Measurements from ENCODE around the gene RPL5.

Gene RPL5

DNA sequence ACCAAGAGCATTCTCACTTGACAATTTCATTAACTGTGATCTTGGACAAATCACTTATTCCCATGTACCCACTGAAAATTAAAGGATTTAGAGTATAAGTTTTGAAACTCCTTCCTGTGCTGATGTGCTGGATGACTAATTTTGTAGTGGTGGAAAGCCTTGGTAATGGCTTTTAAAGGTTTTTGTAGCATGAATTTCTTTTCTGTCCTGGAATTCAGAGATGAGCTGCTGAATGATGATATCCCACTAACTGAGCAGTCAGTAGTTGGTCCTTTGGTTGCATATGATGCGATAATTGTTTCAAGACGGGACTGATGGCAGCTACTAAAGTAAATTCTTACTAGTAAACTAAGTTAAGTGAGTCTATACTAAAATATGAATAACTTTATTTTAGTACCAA lies 5.2 kb downstream of the RPL5 start:
- H3K9me3 ChIP-seq (replicated peaks in 1 of 2; ENCODE audit: control insufficient read depth in 2 of 2, insufficient read depth in 1 of 2, low read depth in 1 of 2, low read length in 2 of 2): no peaks in the 10 kb centered on the region
- no peak overlapping the region for H2BK5ac ChIP-seq (ENCODE audit: low read length)
- H2AFZ ChIP-seq (ENCODE audit: low read length): no peak overlapping the region
- no peak overlapping the region for H2BK12ac ChIP-seq (ENCODE audit: low read length)
- H3K27me3 ChIP-seq (ENCODE audit: control insufficient read depth in 3 of 3, insufficient read depth in 3 of 3, low read depth in 1 of 3, low read length in 3 of 3): no peaks in the 10 kb centered on the region
- H3K4me3 ChIP-seq (ENCODE audit: low read length in 2 of 2): no peak overlapping the region
- H3K79me1 ChIP-seq (ENCODE audit: low read depth, low read length): no peaks in the 10 kb centered on the region
- H3K4ac ChIP-seq (ENCODE audit: low read length): no peak overlapping the region
- H3K18ac ChIP-seq (ENCODE audit: low read length): no peak overlapping the region
- H3K23ac ChIP-seq (ENCODE audit: low read depth, low read length, poor library complexity): no peak overlapping the region
- WGBS, 2 donors (ENCODE audit: extremely low coverage in 2 of 2, insufficient read length in 2 of 2, insufficient replicate concordance in 1 of 2): no CpG with 5 or more reads among the region's 2 CpGs
- DNase-seq (ENCODE audit: low spot score): no peak
- no peak overlapping the region for H3K4me2 ChIP-seq (ENCODE audit: insufficient read depth, low read length, poor library complexity, severe bottlenecking)
- peaks cover 2 to 11% of the 10 kb centered on the region in 2 donors for H3K4me1 ChIP-seq (ENCODE audit: control insufficient read depth in 2 of 2, insufficient read depth in 1 of 2, low read depth in 1 of 2, low read length in 2 of 2)
- no peak overlapping the region for H3K14ac ChIP-seq (ENCODE audit: low read length)
- H2BK120ac ChIP-seq (ENCODE audit: low read depth, low read length): no peak overlapping the region
- H4K91ac ChIP-seq (ENCODE audit: low read depth, low read length, poor library complexity): no peak overlapping the region
- no peak overlapping the region for H3K27ac ChIP-seq (replicated peaks; ENCODE audit: low read length)
- H3K36me3 ChIP-seq (replicated peaks in 1 of 2; ENCODE audit: control insufficient read depth in 2 of 2, insufficient read depth in 2 of 2, low read length in 2 of 2): peaks cover 38 to 91% of the 10 kb centered on the region in 2 donors
- H2AK5ac ChIP-seq (ENCODE audit: low read depth, low read length): no peak overlapping the region
- no peak overlapping the region for H2BK15ac ChIP-seq (ENCODE audit: low read length)
- no peak overlapping the region for H4K8ac ChIP-seq (ENCODE audit: low read depth, low read length)
- no peak overlapping the region for H3K9ac ChIP-seq (ENCODE audit: low read depth, low read length, poor library complexity)

DNA sequence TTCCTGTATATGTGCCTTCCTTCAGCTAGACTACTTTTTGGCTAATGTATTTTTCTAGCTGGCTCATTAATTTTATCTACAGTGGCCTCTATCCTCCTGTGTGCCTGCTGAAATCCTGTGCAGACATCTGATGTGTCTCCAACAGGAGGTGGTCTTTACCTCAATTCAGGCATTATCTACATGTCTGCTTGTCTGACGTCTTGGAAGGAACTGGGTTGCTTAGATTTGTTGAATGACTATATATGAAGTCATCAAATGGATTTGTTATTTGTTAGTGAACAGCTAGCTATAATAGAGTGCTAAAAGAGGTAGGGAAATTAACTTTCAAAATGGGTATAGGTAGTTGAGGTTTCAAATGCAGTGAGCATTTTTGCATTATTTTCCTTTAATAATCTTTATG lies 6.7 kb downstream of the RPL5 start:
- Histone ChIP-seq H3K4me2 (ENCODE audit: insufficient read depth, low read length, poor library complexity, severe bottlenecking) (no peak overlapping the region), H2BK15ac (ENCODE audit: low read length) (no peak overlapping the region)
- no peak for DNase-seq (ENCODE audit: low spot score)

DNA sequence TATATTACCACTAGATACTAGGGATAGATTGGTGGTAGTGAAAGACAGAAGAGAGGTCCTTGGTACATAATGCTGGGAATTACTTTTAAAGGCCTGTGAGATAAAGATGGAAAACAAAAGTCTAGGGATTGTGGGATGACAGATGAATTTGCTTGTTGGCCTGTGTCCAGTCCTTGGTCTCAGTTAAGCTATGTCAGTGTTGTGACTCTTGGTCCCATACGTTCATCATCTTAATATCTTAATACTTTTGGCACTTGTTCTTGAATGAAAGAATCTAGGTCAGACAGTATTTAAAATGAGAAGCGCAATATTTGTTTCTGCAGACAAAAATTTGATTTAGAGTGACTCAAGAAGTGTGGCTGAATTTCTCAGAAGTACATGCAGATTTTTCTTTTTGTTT lies 7.6 kb downstream of the RPL5 start:
- Histone ChIP-seq H3K23ac (ENCODE audit: low read depth, low read length, poor library complexity) (no peak overlapping the region), H3K9me3 (replicated peaks in 1 of 2; ENCODE audit: control insufficient read depth in 2 of 2, insufficient read depth in 1 of 2, low read depth in 1 of 2, low read length in 2 of 2) (no peaks in the 10 kb centered on the region), H2BK120ac (ENCODE audit: low read depth, low read length) (no peak overlapping the region), H3K79me1 (ENCODE audit: low read depth, low read length) (no peaks in the 10 kb centered on the region), H3K4ac (ENCODE audit: low read length) (no peak overlapping the region), H3K4me3 (ENCODE audit: low read length in 2 of 2) (no peak overlapping the region), H3K27ac (replicated peaks; ENCODE audit: low read length) (no peak overlapping the region), H2BK15ac (ENCODE audit: low read length) (no peak overlapping the region), H2AFZ (ENCODE audit: low read length) (no peak overlapping the region), H2AK5ac (ENCODE audit: low read depth, low read length) (no peak overlapping the region), H4K91ac (ENCODE audit: low read depth, low read length, poor library complexity) (no peak overlapping the region), H3K18ac (ENCODE audit: low read length) (no peak overlapping the region), H3K36me3 (replicated peaks in 1 of 2; ENCODE audit: control insufficient read depth in 2 of 2, insufficient read depth in 2 of 2, low read length in 2 of 2) (peaks cover 40 to 100% of the 10 kb centered on the region in 2 donors), H3K4me2 (ENCODE audit: insufficient read depth, low read length, poor library complexity, severe bottlenecking) (no peak overlapping the region), H3K27me3 (ENCODE audit: control insufficient read depth in 3 of 3, insufficient read depth in 3 of 3, low read depth in 1 of 3, low read length in 3 of 3) (no peaks in the 10 kb centered on the region), H3K4me1 (ENCODE audit: control insufficient read depth in 2 of 2, insufficient read depth in 1 of 2, low read depth in 1 of 2, low read length in 2 of 2) (no peaks in the 10 kb centered on the region), H3K14ac (ENCODE audit: low read length) (no peak overlapping the region), H4K8ac (ENCODE audit: low read depth, low read length) (no peak overlapping the region), H2BK12ac (ENCODE audit: low read length) (no peak overlapping the region), H2BK5ac (ENCODE audit: low read length) (no peak overlapping the region), H3K9ac (ENCODE audit: low read depth, low read length, poor library complexity) (no peak overlapping the region)
- no peak for DNase-seq (ENCODE audit: low spot score)
- no CpG with 5 or more reads among the region's 2 CpGs for WGBS, 2 donors (ENCODE audit: extremely low coverage in 2 of 2, insufficient read length in 2 of 2, insufficient replicate concordance in 1 of 2)

More for the DNA sequence above, 6.7 kb downstream of the RPL5 start:
- Histone ChIP-seq H3K27me3 (ENCODE audit: control insufficient read depth in 3 of 3, insufficient read depth in 3 of 3, low read depth in 1 of 3, low read length in 3 of 3) (no peaks in the 10 kb centered on the region), H3K36me3 (replicated peaks in 1 of 2; ENCODE audit: control insufficient read depth in 2 of 2, insufficient read depth in 2 of 2, low read length in 2 of 2) (peaks cover 43 to 100% of the 10 kb centered on the region in 2 donors), H2BK120ac (ENCODE audit: low read depth, low read length) (no peak overlapping the region), H4K91ac (ENCODE audit: low read depth, low read length, poor library complexity) (no peak overlapping the region), H2BK12ac (ENCODE audit: low read length) (no peak overlapping the region), H3K9me3 (replicated peaks in 1 of 2; ENCODE audit: control insufficient read depth in 2 of 2, insufficient read depth in 1 of 2, low read depth in 1 of 2, low read length in 2 of 2) (no peaks in the 10 kb centered on the region), H3K18ac (ENCODE audit: low read length) (no peak overlapping the region), H3K4ac (ENCODE audit: low read length) (no peak overlapping the region), H3K9ac (ENCODE audit: low read depth, low read length, poor library complexity) (no peak overlapping the region), H3K23ac (ENCODE audit: low read depth, low read length, poor library complexity) (no peak overlapping the region), H2BK5ac (ENCODE audit: low read length) (no peak overlapping the region), H3K14ac (ENCODE audit: low read length) (no peak overlapping the region), H3K4me1 (ENCODE audit: control insufficient read depth in 2 of 2, insufficient read depth in 1 of 2, low read depth in 1 of 2, low read length in 2 of 2) (peaks cover 1 to 5% of the 10 kb centered on the region in 2 donors), H4K8ac (ENCODE audit: low read depth, low read length) (no peak overlapping the region), H3K4me3 (ENCODE audit: low read length in 2 of 2) (no peak overlapping the region), H3K27ac (replicated peaks; ENCODE audit: low read length) (no peak overlapping the region), H2AFZ (ENCODE audit: low read length) (no peak overlapping the region), H3K79me1 (ENCODE audit: low read depth, low read length) (no peaks in the 10 kb centered on the region), H2AK5ac (ENCODE audit: low read depth, low read length) (no peak overlapping the region)
- no CpG with 5 or more reads among the region's 1 CpG for WGBS, 2 donors (ENCODE audit: extremely low coverage in 2 of 2, insufficient read length in 2 of 2, insufficient replicate concordance in 1 of 2)

DNA sequence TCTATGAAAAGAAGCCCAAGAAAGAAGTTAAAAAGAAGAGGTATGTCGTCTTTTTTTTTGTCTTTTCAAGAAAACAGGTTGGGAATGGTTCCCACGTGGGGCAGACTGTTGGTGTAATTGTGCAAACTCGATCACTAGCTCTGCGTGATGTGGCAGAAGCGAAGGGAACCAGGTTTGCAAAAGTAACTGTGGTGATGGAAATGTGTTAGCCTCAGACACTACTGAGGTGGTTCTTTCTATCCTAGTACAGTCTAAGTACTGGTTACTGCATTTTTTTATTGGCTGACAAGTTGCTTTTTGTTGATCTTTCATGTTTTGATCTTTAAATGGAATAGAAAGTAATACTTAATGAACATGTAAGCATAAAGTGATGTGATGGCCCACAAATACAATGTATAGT lies 8.8 kb downstream of the RPL5 start:
- H3K4me1 ChIP-seq (ENCODE audit: control insufficient read depth in 2 of 2, insufficient read depth in 1 of 2, low read depth in 1 of 2, low read length in 2 of 2): no peaks in the 10 kb centered on the region
- H2BK120ac ChIP-seq (ENCODE audit: low read depth, low read length): no peak overlapping the region
- no peak overlapping the region for H2AFZ ChIP-seq (ENCODE audit: low read length)
- no peak overlapping the region for H3K4me3 ChIP-seq (ENCODE audit: low read length in 2 of 2)
- H3K23ac ChIP-seq (ENCODE audit: low read depth, low read length, poor library complexity): no peak overlapping the region
- no CpG with 5 or more reads among the region's 5 CpGs for WGBS, 2 donors (ENCODE audit: extremely low coverage in 2 of 2, insufficient read length in 2 of 2, insufficient replicate concordance in 1 of 2)
- H3K4ac ChIP-seq (ENCODE audit: low read length): no peak overlapping the region
- no peak overlapping the region for H2BK15ac ChIP-seq (ENCODE audit: low read length)
- no peak overlapping the region for H3K14ac ChIP-seq (ENCODE audit: low read length)
- H3K18ac ChIP-seq (ENCODE audit: low read length): no peak overlapping the region
- no peaks in the 10 kb centered on the region for H3K79me1 ChIP-seq (ENCODE audit: low read depth, low read length)
- H3K27ac ChIP-seq (replicated peaks; ENCODE audit: low read length): no peak overlapping the region
- no peak overlapping the region for H4K8ac ChIP-seq (ENCODE audit: low read depth, low read length)
- no peak overlapping the region for H3K4me2 ChIP-seq (ENCODE audit: insufficient read depth, low read length, poor library complexity, severe bottlenecking)
- H2BK5ac ChIP-seq (ENCODE audit: low read length): no peak overlapping the region
- H3K9ac ChIP-seq (ENCODE audit: low read depth, low read length, poor library complexity): no peak overlapping the region
- no peak for DNase-seq (ENCODE audit: low spot score)
- H3K9me3 ChIP-seq (replicated peaks in 1 of 2; ENCODE audit: control insufficient read depth in 2 of 2, insufficient read depth in 1 of 2, low read depth in 1 of 2, low read length in 2 of 2): no peaks in the 10 kb centered on the region
- H4K91ac ChIP-seq (ENCODE audit: low read depth, low read length, poor library complexity): no peak overlapping the region
- H3K27me3 ChIP-seq (ENCODE audit: control insufficient read depth in 3 of 3, insufficient read depth in 3 of 3, low read depth in 1 of 3, low read length in 3 of 3): no peaks in the 10 kb centered on the region
- peaks cover 35 to 91% of the 10 kb centered on the region in 2 donors for H3K36me3 ChIP-seq (replicated peaks in 1 of 2; ENCODE audit: control insufficient read depth in 2 of 2, insufficient read depth in 2 of 2, low read length in 2 of 2)
- no peak overlapping the region for H2BK12ac ChIP-seq (ENCODE audit: low read length)
- no peak overlapping the region for H2AK5ac ChIP-seq (ENCODE audit: low read depth, low read length)

All from neuronal stem cell (in vitro differentiated cells).